Stimulated activated CD4-positive, alpha-beta T cell treated with anti-CD3 and anti-CD28 coated beads, Interleukin-1b, Interleukin-23, amount 100 ng/mL, for 4 hours (primary cell): Measurements from ENCODE around the gene FAM3C.

Experiments
- DNase-seq, 2 donors: peaks; one replicate each; pipeline ENCODE4 v3.0.0-alpha.2; 2020; ENCODE audit warnings: low read depth in 2 of 2

FAM3C gene

GRCh38 chr7:121300685-121301420 lies 95.3 kb downstream of the FAM3C start:
- no peak for DNase-seq
